ENCODE data around the gene NHLRC4. TPM values are rescaled to one million over a fixed set of nuclear protein-coding genes. Genes with fewer than 3 reads are reported as not detected.

Gene NHLRC4
- total RNA-seq, 1 experiment from 2014 or later = 4.0 TPM

DNA sequence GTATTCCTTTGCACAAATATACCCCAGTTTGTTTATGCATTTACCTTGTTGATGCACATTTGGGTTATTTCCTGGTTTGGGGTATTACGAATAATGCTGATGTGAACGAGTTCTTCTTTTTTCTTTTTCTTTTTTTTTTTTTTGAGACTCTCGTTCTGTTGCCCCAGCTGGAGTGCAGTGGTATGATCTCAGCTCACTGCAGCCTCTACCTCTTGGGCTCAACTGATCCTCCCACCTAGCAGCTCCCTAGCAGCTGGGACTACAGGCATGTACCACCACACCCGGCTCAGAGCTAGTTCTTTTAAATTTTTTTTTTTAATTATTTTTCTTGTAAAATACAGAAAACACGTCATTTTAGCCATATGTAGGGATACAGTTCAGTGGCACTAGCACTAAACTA is 37.1 kb downstream of the NHLRC4 start:
- intact Hi-C loops (cut with micrococcal nuclease; ENCODE audit: unreplicated experiment) = no loop called here
- H3K36me3 ChIP-seq (ENCODE audit: control insufficient read depth, insufficient read depth, low read length) = no peaks in the 10 kb centered on the region
- DNase-seq (ENCODE audit: low read depth, low spot score) = no peak
- in situ Hi-C loops (cut with HindIII; ENCODE audit: low pct_unique_long_range_greater_than_20kb, low sequenced_read_pairs) = no loop called here
- no peaks in the 10 kb centered on the region for H3K4me1 ChIP-seq (ENCODE audit: control insufficient read depth, insufficient read depth, low read length)
- BruUV-seq (replicated peaks) = no TSS peak
- no peak overlapping the region for H3K4me3 ChIP-seq (ENCODE audit: low read depth in 2 of 2, low read length in 2 of 2)
- CTCF ChIA-PET = no interaction called here
- no peak for TF ChIP-seq SIN3A (IDR thresholded peaks at IDR 0.05; ENCODE audit: borderline replicate concordance, insufficient read depth, low read depth, low read length)
- TF ChIP-seq, protein P1, sequence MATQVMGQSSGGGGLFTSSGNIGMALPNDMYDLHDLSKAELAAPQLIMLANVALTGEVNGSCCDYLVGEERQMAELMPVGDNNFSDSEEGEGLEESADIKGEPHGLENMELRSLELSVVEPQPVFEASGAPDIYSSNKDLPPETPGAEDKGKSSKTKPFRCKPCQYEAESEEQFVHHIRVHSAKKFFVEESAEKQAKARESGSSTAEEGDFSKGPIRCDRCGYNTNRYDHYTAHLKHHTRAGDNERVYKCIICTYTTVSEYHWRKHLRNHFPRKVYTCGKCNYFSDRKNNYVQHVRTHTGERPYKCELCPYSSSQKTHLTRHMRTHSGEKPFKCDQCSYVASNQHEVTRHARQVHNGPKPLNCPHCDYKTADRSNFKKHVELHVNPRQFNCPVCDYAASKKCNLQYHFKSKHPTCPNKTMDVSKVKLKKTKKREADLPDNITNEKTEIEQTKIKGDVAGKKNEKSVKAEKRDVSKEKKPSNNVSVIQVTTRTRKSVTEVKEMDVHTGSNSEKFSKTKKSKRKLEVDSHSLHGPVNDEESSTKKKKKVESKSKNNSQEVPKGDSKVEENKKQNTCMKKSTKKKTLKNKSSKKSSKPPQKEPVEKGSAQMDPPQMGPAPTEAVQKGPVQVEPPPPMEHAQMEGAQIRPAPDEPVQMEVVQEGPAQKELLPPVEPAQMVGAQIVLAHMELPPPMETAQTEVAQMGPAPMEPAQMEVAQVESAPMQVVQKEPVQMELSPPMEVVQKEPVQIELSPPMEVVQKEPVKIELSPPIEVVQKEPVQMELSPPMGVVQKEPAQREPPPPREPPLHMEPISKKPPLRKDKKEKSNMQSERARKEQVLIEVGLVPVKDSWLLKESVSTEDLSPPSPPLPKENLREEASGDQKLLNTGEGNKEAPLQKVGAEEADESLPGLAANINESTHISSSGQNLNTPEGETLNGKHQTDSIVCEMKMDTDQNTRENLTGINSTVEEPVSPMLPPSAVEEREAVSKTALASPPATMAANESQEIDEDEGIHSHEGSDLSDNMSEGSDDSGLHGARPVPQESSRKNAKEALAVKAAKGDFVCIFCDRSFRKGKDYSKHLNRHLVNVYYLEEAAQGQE (IDR thresholded peaks at IDR 0.05; ENCODE audit: insufficient read depth in 1 of 2, low read depth in 2 of 2, low read length in 1 of 2) = no peak
- no peak for TF ChIP-seq TCF7L2 (IDR thresholded peaks at IDR 0.05; ENCODE audit: low read depth, low read length)
- TF ChIP-seq POLR2AphosphoS5 (IDR thresholded peaks at IDR 0.05; ENCODE audit: low read depth, low read length) = no peak
- TF ChIP-seq, protein P2, sequence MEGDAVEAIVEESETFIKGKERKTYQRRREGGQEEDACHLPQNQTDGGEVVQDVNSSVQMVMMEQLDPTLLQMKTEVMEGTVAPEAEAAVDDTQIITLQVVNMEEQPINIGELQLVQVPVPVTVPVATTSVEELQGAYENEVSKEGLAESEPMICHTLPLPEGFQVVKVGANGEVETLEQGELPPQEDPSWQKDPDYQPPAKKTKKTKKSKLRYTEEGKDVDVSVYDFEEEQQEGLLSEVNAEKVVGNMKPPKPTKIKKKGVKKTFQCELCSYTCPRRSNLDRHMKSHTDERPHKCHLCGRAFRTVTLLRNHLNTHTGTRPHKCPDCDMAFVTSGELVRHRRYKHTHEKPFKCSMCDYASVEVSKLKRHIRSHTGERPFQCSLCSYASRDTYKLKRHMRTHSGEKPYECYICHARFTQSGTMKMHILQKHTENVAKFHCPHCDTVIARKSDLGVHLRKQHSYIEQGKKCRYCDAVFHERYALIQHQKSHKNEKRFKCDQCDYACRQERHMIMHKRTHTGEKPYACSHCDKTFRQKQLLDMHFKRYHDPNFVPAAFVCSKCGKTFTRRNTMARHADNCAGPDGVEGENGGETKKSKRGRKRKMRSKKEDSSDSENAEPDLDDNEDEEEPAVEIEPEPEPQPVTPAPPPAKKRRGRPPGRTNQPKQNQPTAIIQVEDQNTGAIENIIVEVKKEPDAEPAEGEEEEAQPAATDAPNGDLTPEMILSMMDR (IDR thresholded peaks at IDR 0.05) = no peak
- no peak for ATAC-seq
- POLR2A ChIA-PET = interaction anchor here (0.6 kb wide), 1 partner anchor 90 kb away, joined by 3 read pairs; no protein-coding TSS in a partner anchor
- H3K9me3 ChIP-seq (ENCODE audit: control insufficient read depth, insufficient read depth, low read depth, low read length) = no peaks in the 10 kb centered on the region
- no peak overlapping the region for H3K27ac ChIP-seq (ENCODE audit: low read length)
- no peaks in the 10 kb centered on the region for H3K27me3 ChIP-seq (ENCODE audit: control insufficient read depth, insufficient read depth, low read length)

DNA sequence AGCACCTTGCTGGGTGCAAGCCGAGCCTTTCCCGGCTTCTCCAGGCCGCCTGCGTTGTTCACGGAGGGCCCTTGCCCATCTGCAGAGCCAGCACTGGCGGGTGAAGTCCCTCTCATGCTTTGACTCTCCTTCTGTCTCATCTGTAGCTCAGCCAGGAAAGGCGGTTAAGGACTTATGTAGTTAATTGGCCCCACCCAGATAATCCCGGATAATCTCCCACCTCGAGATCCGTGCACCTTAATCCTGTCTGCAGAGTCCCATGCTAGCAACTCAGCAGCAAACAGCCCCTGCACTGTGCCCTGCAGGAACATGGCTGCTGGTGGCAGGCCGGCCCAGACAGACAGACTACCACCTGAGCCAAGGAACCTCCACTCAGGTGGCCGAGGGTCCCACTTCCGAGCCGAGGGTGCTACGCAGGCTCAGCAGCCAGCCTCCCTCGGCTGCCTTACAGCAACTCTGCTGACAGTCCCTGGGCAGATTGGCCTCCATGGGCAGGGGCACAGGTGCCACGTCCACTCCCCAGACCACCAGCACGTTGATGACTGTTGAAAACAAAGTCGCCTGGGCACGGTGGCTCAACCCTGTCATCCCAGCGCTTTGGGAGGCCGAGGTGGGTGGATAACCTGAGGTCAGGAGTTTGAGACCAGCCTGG is 40.0 kb downstream of the NHLRC4 start:
- intact Hi-C loops (cut with micrococcal nuclease; ENCODE audit: unreplicated experiment) = no loop called here
- CTCF ChIA-PET = interaction anchor here (0.7 kb wide), 1 partner anchor 528 kb away, joined by 11 read pairs; no protein-coding TSS in a partner anchor

More for the DNA sequence above, 40.0 kb downstream of the NHLRC4 start:
- POLR2A ChIA-PET = interaction anchor here (0.7 kb wide), 1 partner anchor 46 kb away, joined by 3 read pairs; no protein-coding TSS in a partner anchor
- no peaks in the 10 kb centered on the region for H3K27me3 ChIP-seq (ENCODE audit: control insufficient read depth, insufficient read depth, low read length)
- no peak for TF ChIP-seq POLR2AphosphoS5 (IDR thresholded peaks at IDR 0.05; ENCODE audit: low read depth, low read length)
- TF ChIP-seq, protein P2 (IDR thresholded peaks at IDR 0.05) = no peak
- no peak for TF ChIP-seq SIN3A (IDR thresholded peaks at IDR 0.05; ENCODE audit: borderline replicate concordance, insufficient read depth, low read depth, low read length)
- TF ChIP-seq, protein P1 (IDR thresholded peaks at IDR 0.05; ENCODE audit: insufficient read depth in 1 of 2, low read depth in 2 of 2, low read length in 1 of 2) = no peak
- no peak for TF ChIP-seq TCF7L2 (IDR thresholded peaks at IDR 0.05; ENCODE audit: low read depth, low read length)
- ATAC-seq (no peak), DNase-seq (ENCODE audit: low read depth, low spot score) (no peak)
- H3K4me3 ChIP-seq (ENCODE audit: low read depth in 2 of 2, low read length in 2 of 2) = no peak overlapping the region
- no peak overlapping the region for H3K27ac ChIP-seq (ENCODE audit: low read length)
- BruUV-seq (replicated peaks) = no TSS peak
- no peaks in the 10 kb centered on the region for H3K9me3 ChIP-seq (ENCODE audit: control insufficient read depth, insufficient read depth, low read depth, low read length)
- in situ Hi-C loops (cut with HindIII; ENCODE audit: low pct_unique_long_range_greater_than_20kb, low sequenced_read_pairs) = no loop called here
- no peaks in the 10 kb centered on the region for H3K36me3 ChIP-seq (ENCODE audit: control insufficient read depth, insufficient read depth, low read length)
- H3K4me1 ChIP-seq (ENCODE audit: control insufficient read depth, insufficient read depth, low read length) = no peaks in the 10 kb centered on the region
